ENCODE measurements around the gene TIMM17A.

The TIMM17A gene

DNA sequence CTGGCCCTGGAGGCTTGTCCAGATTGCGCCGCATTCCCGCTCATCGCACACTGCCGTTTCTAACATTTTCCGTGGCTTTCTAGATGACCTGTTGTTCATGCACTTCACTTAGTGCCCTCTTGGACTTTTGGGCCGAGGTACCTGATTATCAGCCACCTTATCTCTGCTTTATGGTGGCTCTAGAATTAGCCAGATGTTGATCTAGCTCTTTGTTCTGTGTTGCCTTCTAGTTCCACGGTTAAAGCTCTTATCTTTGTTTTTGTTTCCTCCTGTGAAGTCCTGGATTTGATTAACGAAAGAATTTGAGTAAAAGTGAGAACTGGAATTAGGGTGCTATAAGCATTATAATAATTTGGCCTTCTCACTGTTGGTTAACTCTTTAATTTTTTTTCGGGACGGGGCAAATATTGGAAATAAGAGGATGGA is 28.1 kb downstream of the TIMM17A start:
- peak; percentile 10 for DNase-seq (ENCODE audit: low spot score)

- DNase-seq (ENCODE audit: low spot score) = no peak
Measured at GRCh38 chr1:201984446-201984845, 29.1 kb downstream of the TIMM17A start.

DNA sequence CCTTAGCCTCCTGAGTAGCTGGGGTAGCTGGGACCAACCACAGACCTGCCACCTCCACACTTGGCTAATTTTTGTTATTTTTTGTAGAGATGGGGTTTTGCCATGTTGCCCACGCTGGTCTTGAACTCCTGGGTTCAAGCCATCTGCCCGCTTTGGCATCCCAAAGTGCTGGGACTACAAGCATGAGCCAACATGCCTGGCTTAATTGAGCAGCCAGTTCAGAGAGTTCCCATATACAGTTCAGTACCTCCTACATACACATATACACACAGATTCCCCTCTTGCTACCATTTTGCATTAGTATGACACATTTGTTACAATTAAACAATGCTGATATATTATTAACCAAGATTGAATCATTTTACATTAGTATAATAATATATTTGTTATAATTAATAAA is 30.1 kb downstream of the TIMM17A start:
- no peak for DNase-seq (ENCODE audit: low spot score)

GRCh38 chr1:201988601-201989000 is 33.3 kb downstream of the TIMM17A start:
- DNase-seq (ENCODE audit: low spot score) = no peak

DNA sequence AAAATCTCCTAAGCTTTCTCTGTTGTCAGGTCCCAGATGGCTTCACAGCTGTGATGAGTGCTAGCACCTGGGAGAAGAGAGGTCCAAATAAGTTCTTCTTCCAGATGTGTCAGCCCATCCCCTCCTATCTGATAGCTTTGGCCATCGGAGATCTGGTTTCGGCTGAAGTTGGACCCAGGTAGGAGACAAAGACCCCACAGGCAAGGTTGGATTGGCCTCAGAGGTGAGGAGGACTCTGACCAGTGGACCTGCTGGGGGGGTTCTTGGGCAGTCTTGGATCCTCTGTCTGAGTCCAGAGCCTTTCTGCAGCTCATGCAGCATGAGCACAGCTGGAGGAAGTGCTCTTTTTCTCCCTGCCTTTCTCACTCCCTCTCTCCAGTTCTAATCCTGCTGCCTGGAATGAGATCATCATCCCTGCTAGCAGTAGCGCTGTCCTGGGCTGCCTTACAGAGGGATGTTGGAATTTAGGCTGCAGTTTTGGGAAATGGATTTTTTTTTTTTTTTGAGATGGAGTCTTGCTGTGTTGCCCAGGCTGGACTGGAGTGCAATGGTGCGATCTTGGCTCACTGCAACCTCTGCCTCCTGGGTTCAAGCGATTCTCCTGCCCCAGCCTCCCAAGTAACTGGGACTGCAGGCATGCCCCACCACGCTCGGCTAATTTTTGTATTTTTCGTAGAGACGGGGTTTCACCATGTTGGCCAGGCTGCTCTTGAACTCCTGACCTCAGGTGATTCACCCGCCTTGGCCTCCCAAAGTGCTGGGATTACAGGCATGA is 34.2 kb downstream of the TIMM17A start:
- DNase-seq (ENCODE audit: low spot score) = no peak

GRCh38 chr1:201990427-201990826 is 35.1 kb downstream of the TIMM17A start:
- no peak for DNase-seq (ENCODE audit: low spot score)

- peak; percentile 30 for DNase-seq (ENCODE audit: low spot score)
Measured at GRCh38 chr1:201999625-202000238, 44.4 kb downstream of the TIMM17A start.

DNA sequence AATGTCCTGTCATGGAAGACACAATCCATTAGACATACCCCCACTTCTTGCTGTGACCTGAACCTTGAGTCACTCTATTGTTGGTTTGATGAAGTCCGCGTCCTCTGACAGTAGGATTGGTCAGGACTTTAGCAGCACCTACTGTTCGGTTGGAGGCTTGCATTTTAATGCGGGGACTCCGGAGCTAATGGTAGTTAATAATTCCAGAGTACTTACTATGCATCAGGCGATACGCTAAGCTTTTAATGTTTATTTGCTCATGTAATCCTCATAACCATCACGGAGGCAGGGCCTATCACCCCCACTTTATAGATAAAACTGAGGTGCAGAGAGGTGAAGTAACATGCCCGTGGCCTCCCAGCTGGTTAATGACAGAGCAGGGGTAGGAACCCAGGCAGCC is 47.2 kb downstream of the TIMM17A start:
- DNase-seq (ENCODE audit: low spot score) = no peak

GRCh38 chr1:202004711-202005110 is 49.4 kb downstream of the TIMM17A start:
- no peak for DNase-seq (ENCODE audit: low spot score)

DNA sequence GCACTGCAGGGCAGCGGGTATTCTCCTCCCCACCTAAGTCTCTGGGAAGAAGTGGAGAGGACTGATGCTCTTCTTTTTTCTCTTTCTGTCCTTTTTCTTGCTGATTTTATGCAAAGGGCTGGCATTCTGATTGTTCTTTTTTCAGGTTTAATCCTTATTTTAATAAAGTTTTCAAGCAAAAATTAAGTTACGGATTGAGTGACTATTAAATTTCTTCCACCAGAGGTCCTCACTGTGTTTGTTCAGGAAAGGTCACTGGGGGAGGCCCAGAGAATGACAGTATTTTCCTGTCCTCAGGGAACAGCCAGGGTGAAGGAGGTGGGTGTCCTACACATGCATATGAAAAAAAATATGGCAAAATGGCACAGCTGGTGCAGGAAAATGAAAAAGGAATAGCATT is 50.7 kb downstream of the TIMM17A start:
- no peak for DNase-seq (ENCODE audit: low spot score)

DNA sequence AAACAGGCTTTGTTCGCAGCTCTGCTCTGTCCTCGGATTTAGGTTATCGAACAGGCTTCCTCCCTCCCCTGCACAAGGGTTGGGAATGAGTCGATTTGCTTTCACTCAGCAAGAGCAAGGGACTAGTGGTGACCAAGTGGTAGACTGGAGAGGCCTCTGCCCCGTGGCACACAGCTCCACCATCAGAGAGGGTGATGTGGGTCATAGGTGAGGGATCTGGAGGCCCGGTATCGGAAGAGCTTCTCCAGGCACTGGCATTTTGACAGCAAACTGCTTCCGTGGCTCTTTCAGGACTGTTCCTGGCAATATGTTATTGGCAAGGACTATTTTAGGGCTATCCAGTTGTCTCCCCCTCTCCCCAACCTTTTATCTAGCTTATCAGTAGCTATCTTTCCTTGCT is 52.0 kb downstream of the TIMM17A start:
- DNase-seq (ENCODE audit: low spot score) = no peak

DNA sequence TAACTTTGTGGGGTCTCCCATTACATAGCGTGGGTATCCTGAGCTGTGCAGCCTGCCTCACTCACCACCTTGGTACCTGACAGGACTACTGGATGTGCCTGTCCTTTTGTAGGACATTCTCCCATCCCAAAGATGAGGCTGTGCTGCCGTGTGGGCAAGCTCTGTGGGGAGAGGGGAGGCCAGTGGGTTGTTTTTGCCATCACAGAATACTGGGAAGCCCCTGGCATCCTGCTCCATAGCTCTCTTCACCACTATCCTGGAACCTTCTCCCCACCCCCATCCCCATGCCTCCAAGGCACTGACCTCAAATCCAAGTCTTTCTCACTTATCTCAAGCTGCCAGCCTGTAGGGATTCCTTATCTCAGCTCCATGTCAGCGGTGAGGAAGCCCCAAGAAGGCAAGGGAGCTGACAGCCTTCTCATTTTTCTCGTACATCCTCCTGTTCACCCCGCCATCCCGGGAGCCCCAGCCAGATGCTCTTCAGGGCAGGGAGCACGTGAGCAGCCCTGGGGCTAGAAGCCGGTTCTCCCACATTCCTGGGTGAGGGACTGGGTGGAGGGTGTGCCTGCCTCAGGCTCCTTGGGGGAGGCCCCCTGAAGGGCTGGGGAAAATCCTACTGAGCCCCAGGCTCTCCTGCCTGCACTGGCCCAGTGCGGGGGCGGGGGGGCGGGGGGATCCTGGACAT is 52.6 kb downstream of the TIMM17A start:
- DNase-seq (ENCODE audit: low spot score) = no peak

GRCh38 chr1:202009326-202010179 is 54.2 kb downstream of the TIMM17A start:
- DNase-seq (ENCODE audit: low spot score) = peak; percentile 59

DNA sequence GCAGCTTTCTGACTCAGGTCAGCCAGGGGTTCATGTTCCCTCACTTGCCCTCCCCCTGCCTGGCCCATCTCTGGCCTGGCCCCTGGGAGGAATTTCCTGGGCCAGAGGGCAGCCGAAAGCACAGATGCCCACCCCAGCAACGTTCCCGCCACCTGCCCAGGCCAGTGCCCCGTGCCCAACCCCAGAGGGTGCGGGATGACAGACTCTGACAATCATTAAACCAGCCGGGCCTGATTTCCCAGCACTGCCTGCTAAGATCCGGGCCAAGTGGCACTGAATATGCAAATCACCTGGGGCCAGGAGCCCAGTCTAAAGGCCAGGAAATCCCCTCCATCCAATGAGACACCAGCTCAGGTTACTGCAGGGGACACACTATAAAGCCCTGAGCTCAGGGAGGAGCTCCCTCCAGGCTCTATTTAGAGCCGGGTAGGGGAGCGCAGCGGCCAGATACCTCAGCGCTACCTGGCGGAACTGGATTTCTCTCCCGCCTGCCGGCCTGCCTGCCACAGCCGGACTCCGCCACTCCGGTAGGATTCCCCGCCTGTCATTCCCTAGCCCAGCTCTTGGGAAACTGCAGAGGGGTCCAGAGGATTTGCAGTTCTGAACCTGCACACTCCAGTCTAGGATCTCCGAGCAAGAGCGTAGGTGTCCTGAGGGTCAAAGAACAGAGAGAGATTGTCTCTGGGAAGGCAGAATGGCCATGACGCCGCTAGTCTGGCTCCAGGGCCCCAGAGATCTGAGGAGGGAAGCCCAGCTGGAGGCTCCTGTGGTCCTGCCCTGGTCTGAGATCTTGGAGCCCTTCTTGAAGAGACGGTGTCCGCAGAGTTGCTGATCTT is 55.1 kb downstream of the TIMM17A start, which contains the start of gene ELF3:
Gene ELF3, plus strand, starts transcription at position 408 of the 836 bp plus-strand sequence. CDS start 550 bp downstream, outside the sequence.
- DNase-seq (ENCODE audit: low spot score) = no peak

DNA sequence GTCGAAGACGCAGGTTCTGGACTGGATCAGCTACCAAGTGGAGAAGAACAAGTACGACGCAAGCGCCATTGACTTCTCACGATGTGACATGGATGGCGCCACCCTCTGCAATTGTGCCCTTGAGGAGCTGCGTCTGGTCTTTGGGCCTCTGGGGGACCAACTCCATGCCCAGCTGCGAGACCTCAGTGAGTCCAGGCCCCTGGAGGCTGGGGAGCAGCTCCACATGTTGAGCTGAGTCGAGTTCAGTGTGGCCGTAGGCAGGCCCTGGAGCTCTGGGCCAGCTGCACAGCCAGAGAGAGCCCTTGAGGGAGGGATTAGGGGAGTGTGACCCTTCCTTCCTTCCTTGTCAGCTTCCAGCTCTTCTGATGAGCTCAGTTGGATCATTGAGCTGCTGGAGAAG is 56.7 kb downstream of the TIMM17A start:
- no peak for DNase-seq (ENCODE audit: low spot score)

DNA sequence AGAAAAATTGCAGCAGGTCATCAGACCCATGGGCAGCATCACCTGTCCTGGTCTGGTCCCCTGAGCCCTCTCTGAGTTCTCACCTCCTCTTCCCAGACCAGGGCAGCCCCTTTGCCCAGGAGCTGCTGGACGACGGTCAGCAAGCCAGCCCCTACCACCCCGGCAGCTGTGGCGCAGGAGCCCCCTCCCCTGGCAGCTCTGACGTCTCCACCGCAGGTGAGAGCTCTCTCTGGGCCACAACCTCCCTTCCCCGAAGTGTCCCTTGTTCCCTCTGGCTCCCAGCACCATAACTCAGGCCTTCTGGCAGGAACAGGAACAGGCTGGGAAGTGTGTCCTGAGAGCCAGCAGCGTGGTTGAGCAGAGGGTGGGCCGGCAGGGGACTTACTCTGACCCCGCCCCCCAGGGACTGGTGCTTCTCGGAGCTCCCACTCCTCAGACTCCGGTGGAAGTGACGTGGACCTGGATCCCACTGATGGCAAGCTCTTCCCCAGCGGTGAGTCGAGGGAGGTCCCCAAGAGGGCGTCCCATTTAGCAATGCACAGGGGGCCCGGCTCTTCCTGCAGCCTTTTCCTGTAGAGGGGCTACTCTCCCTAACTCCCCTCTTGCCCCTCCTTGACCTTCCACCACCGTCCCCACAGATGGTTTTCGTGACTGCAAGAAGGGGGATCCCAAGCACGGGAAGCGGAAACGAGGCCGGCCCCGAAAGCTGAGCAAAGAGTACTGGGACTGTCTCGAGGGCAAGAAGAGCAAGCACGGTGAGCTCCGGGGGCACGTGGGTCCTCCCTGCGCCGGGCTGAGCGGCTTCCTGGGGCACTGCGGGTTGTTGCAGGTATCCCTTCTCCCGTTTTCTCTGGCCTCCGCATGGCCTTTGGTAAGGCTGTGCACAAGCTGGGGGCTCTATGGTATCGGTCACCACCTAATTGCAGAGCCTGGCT is 57.5 kb downstream of the TIMM17A start:
- DNase-seq (ENCODE audit: low spot score) = no peak

DNA sequence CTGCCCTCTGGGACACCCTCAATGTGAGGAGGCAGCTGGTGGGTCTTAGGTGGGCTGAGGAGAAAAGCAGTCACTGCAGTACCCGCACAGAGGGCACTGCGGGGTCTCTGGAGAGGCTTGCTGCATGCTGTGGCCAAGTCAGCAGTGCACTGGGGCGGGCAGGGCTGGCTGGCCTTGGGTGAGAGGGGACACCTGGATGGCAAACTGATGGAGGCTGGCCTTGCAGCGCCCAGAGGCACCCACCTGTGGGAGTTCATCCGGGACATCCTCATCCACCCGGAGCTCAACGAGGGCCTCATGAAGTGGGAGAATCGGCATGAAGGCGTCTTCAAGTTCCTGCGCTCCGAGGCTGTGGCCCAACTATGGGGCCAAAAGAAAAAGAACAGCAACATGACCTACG is 58.3 kb downstream of the TIMM17A start:
- no peak for DNase-seq (ENCODE audit: low spot score)

DNA sequence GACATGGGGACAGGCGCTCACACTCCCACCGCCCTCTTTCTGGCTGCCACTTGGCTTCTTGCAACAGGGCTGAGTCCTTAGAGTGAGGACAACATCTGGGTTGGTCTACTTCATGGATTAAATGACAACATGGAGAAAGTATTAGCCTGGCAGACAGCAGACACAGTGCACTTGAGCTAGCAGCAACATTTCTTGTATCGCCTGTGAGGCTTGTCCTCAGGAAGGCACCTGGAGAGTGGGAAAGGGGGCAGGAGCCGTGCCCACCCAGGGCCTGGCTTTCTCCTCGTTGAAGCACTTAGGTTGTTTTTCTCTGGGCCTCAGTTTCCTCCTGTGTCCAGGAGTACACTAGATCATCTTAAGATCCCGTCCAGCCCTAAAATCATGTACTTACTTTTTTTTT is 58.8 kb downstream of the TIMM17A start:
- DNase-seq (ENCODE audit: low spot score) = no peak

GRCh38 chr1:202014915-202015661 is 59.8 kb downstream of the TIMM17A start:
- DNase-seq (ENCODE audit: low spot score) = no peak

GRCh38 chr1:202015662-202015937 is 60.3 kb downstream of the TIMM17A start:
- no peak for DNase-seq (ENCODE audit: low spot score)

All from CD4-positive, alpha-beta T cell treated with Interleukin-15 for 4 hours (primary cell).